ENCODE results near the gene RTL1. TPM values are rescaled to one million over a fixed set of nuclear protein-coding genes. Genes with fewer than 3 reads are reported as not detected.
A peak's percentile ranks its signal among the peaks of the same experiment; 100 is the strongest.

RTL1 gene
- total RNA-seq, 1 donor from 2014 or later: not detected

GRCh38 chr14:100834794-100835547, 68.6 kb downstream of the RTL1 start:
- H3K27me3 ChIP-seq (ENCODE audit: low read depth): no peaks in the 10 kb centered on the region
- H3K4me3 ChIP-seq: no peak overlapping the region
- no peak overlapping the region for H3K27ac ChIP-seq
- TF ChIP-seq CTCF (IDR thresholded peaks at IDR 0.05): no peak
- H3K36me3 ChIP-seq: no peaks in the 10 kb centered on the region
- DNase-seq (no peak), ATAC-seq (no peak)
- intact Hi-C loops (cut with DNase I): no loop called here
- H3K9me3 ChIP-seq: no peaks in the 10 kb centered on the region
- no peaks in the 10 kb centered on the region for H3K4me1 ChIP-seq

- ATAC-seq (no peak), DNase-seq (no peak)
- no peaks in the 10 kb centered on the region for H3K36me3 ChIP-seq
- no peaks in the 10 kb centered on the region for H3K27me3 ChIP-seq (ENCODE audit: low read depth)
- no peaks in the 10 kb centered on the region for H3K9me3 ChIP-seq
- no peaks in the 10 kb centered on the region for H3K4me1 ChIP-seq
- TF ChIP-seq CTCF (IDR thresholded peaks at IDR 0.05): no peak
- intact Hi-C loops (cut with DNase I): no loop called here
- H3K4me3 ChIP-seq: no peak overlapping the region
- H3K27ac ChIP-seq: no peak overlapping the region
These were observed 69.3 kb downstream of the RTL1 start for GRCh38 chr14:100834082-100834793.

GRCh38 chr14:100832311-100832960, 71.1 kb downstream of the RTL1 start:
- DNase-seq (no peak), ATAC-seq (no peak)
- Histone ChIP-seq H3K36me3 (no peaks in the 10 kb centered on the region), H3K4me3 (no peak overlapping the region), H3K4me1 (no peaks in the 10 kb centered on the region), H3K27me3 (ENCODE audit: low read depth) (peaks cover 10% of the 10 kb centered on the region), H3K27ac (no peak overlapping the region), H3K9me3 (no peaks in the 10 kb centered on the region)
- intact Hi-C loops (cut with DNase I): no loop called here
- no peak for TF ChIP-seq CTCF (IDR thresholded peaks at IDR 0.05)

GRCh38 chr14:100830681-100831080, 72.8 kb downstream of the RTL1 start:
- TF ChIP-seq CTCF (IDR thresholded peaks at IDR 0.05): no peak
- Histone ChIP-seq H3K36me3 (no peaks in the 10 kb centered on the region), H3K27me3 (ENCODE audit: low read depth) (peaks cover 24% of the 10 kb centered on the region), H3K4me1 (no peaks in the 10 kb centered on the region), H3K9me3 (no peaks in the 10 kb centered on the region), H3K4me3 (no peak overlapping the region), H3K27ac (no peak overlapping the region)
- DNase-seq: no peak
- ATAC-seq: no peak
- intact Hi-C loops (cut with DNase I): no loop called here

Small RNA genes within 50 kb of the gene (microRNA-seq; reads per million reads assigned to microRNA genes)
- gene MIR127 (ENCODE audit: borderline number of aligned reads) (213 reads per million, percentile 65 among the genes with 10 or more reads in this experiment), gene MIR136 (ENCODE audit: borderline number of aligned reads) (6.0 reads per million, percentile 6 among the genes with 10 or more reads in this experiment), gene MIR337 (ENCODE audit: borderline number of aligned reads) (55.3 reads per million, percentile 41 among the genes with 10 or more reads in this experiment), gene MIR370 (ENCODE audit: borderline number of aligned reads) (3.0 reads per million), gene MIR431 (ENCODE audit: borderline number of aligned reads) (6.5 reads per million, percentile 7 among the genes with 10 or more reads in this experiment), gene MIR432 (ENCODE audit: borderline number of aligned reads) (12.6 reads per million, percentile 20 among the genes with 10 or more reads in this experiment), gene MIR433 (ENCODE audit: borderline number of aligned reads) (11.6 reads per million, percentile 17 among the genes with 10 or more reads in this experiment), gene MIR493 (ENCODE audit: borderline number of aligned reads) (25.1 reads per million, percentile 31 among the genes with 10 or more reads in this experiment), gene MIR665 (ENCODE audit: borderline number of aligned reads) (not detected)

Other genes starting within 250 kb of the RTL1 start
- gene DLK1, start 176.8 kb downstream of the RTL1 start, total RNA-seq: not detected
- gene MEG3, start 77.6 kb downstream of the RTL1 start, total RNA-seq: 16.6 TPM

Data from lower lobe of right lung (tissue), 2 donors.